Keratinocyte (primary cell): Measurements from ENCODE around the gene NPTXR. TPM values are rescaled to one million over a fixed set of nuclear protein-coding genes. Genes with fewer than 3 reads are reported as not detected.

Experiments used
- DNase-seq: peaks from one replicate; pipeline ENCODE4 v3.0.0-alpha.2; 2011; ENCODE audit warnings: low read depth, missing footprints, low spot score
- FAIRE-seq: peaks from 2 replicates; lab custom pipeline; 2011; peaks lifted over from hg19 to GRCh38; lab: Jason Lieb, UNC
- H2AFZ ChIP-seq: 2 replicates; pipeline ENCODE4 v1.6.0; 2012; ENCODE audit warnings: low read length, control low read depth, inconsistent platforms; ENCODE audit not compliant: control insufficient read depth
- H3K27ac ChIP-seq: 2 replicates; pipeline ENCODE4 v1.5.1; 2011; ENCODE audit warnings: low read length; ENCODE audit not compliant: control insufficient read depth, insufficient read depth
- H3K27me3 ChIP-seq: 3 replicates; pipeline ENCODE4 v1.6.0; 2011; ENCODE audit warnings: low read length; ENCODE audit not compliant: control insufficient read depth, insufficient read depth; ENCODE audit errors: extremely low read depth
- H3K36me3 ChIP-seq, 2 experiments: 2 replicates in 1 of 2; 3 replicates in 1 of 2; pipeline ENCODE4 v1.5.1; 2011; ENCODE audit warnings: low read length in 2 of 2, mild to moderate bottlenecking in 1 of 2; ENCODE audit not compliant: control insufficient read depth in 2 of 2, insufficient read depth in 2 of 2; ENCODE audit errors: extremely low read depth in 1 of 2
- H3K4me1 ChIP-seq: 3 replicates; pipeline ENCODE4 v1.5.1; 2011; ENCODE audit warnings: low read length; ENCODE audit not compliant: control insufficient read depth, insufficient read depth; ENCODE audit errors: extremely low read depth
- H3K4me2 ChIP-seq: 3 replicates; pipeline ENCODE4 v1.6.0; 2011; ENCODE audit warnings: low read depth, low read length; ENCODE audit not compliant: control insufficient read depth, insufficient read depth; ENCODE audit errors: extremely low read depth
- H3K4me3 ChIP-seq, 3 experiments: fragments of 200-600 bp in 1 of 3; sonication (generic) in 1 of 3; 2 replicates in 2 of 3; 3 replicates in 1 of 3; pipeline ENCODE4 v1.5.1; 2011 to 2016; ENCODE audit warnings: low read length in 3 of 3, mild to moderate bottlenecking in 3 of 3, control low read depth in 2 of 3, inconsistent platforms in 1 of 3, low read depth in 1 of 3, mixed read lengths in 1 of 3, mixed run types in 1 of 3, moderate library complexity in 1 of 3; ENCODE audit not compliant: control insufficient read depth in 2 of 3, insufficient read depth in 2 of 3; ENCODE audit errors: extremely low read depth in 1 of 3
- H3K79me2 ChIP-seq: 2 replicates; pipeline ENCODE4 v1.6.0; 2012; ENCODE audit warnings: low read length; ENCODE audit not compliant: control insufficient read depth, insufficient read depth
- H3K9ac ChIP-seq: 3 replicates; pipeline ENCODE4 v1.6.0; 2011; ENCODE audit warnings: low read length; ENCODE audit not compliant: control insufficient read depth, insufficient read depth; ENCODE audit errors: extremely low read depth
- H3K9me1 ChIP-seq: 3 replicates; pipeline ENCODE4 v1.6.0; 2011; ENCODE audit warnings: low read length; ENCODE audit not compliant: control insufficient read depth, insufficient read depth; ENCODE audit errors: extremely low read depth
- H3K9me3 ChIP-seq: 2 replicates; pipeline ENCODE4 v1.5.1; 2012; ENCODE audit warnings: low read depth, low read length; ENCODE audit not compliant: control insufficient read depth
- H4K20me1 ChIP-seq: 3 replicates; pipeline ENCODE4 v1.6.0; 2011; ENCODE audit warnings: low read length; ENCODE audit not compliant: control insufficient read depth, insufficient read depth; ENCODE audit errors: extremely low read depth
- CTCF ChIP-seq, 3 experiments: IDR thresholded peaks in 1 of 3; conservative IDR thresholded peaks in 1 of 3; optimal IDR thresholded peaks in 1 of 3; 2 replicates in 2 of 3; 3 replicates in 1 of 3; pipeline versions ENCODE3 to v1.5.1; 2011; ENCODE audit warnings: low read length in 3 of 3, mild to moderate bottlenecking in 3 of 3, moderate library complexity in 2 of 3, control low read depth in 1 of 3, inconsistent platforms in 1 of 3; ENCODE audit not compliant: insufficient read depth in 2 of 3; ENCODE audit errors: extremely low read depth in 1 of 3
- EZH2 ChIP-seq: IDR thresholded peaks from one replicate; pipeline ENCODE4 v1.6.1; 2012; ENCODE audit warnings: inconsistent platforms, mild to moderate bottlenecking, low read length, moderate library complexity
- dilution Hi-C: fragments of 300-500 bp; cut with MboI; formaldehyde crosslinking; loops from one replicate; pipeline ENCODE4 v1.7.0; 2020; ENCODE audit warnings: low sequenced_read_pairs; ENCODE audit not compliant: extremely low pct_ligation_motif_present
- polyA plus RNA-seq, 5 experiments: library from polyadenylated mRNA; depleted of rRNA in 3 of 5; stranded (reverse) in 3 of 5; stranded (forward) in 1 of 5; unstranded in 1 of 5; fragments of >200 nt; gene quantifications; 1 replicate in 1 of 5; 2 replicates in 3 of 5; 3 replicates in 1 of 5; pipeline versions ENCODE4 v1.2.1 to v1.2.3, GENCODE V29; 2011 to 2012; ENCODE audit warnings: missing spikeins in 2 of 5, low read depth in 1 of 5, low replicate concordance in 1 of 5

The NPTXR gene
- polyA plus RNA-seq, 1 donor (not counting 4 experiments of a cell fraction or from before 2014, with no cell fraction given), result 0.03 TPM

- H4K20me1 ChIP-seq, result no peaks in the 10 kb centered on the region
Measured at GRCh38 chr22:38867471-38868285, 23.9 kb upstream of the NPTXR start.

GRCh38 chr22:38867124-38867455 lies 23.3 kb upstream of the NPTXR start:
- DNase-seq (no peak), FAIRE-seq (no peak)
- no peak overlapping the region for H3K27ac ChIP-seq
- no peak overlapping the region for H3K4me3 ChIP-seq
- H3K36me3 ChIP-seq, result peaks cover 0 to 2% of the 10 kb centered on the region in 2 experiments
- no peak overlapping the region for H2AFZ ChIP-seq
- no peaks in the 10 kb centered on the region for H3K9me1 ChIP-seq
- H3K27me3 ChIP-seq, result no peaks in the 10 kb centered on the region
- dilution Hi-C loops, result no loop called here
- no peak for TF ChIP-seq CTCF (optimal IDR thresholded peaks at IDR 0.05 in 1 of 3, IDR thresholded peaks at IDR 0.05 in 1 of 3, conservative IDR thresholded peaks at IDR 0.05 in 1 of 3; ENCODE audit: extremely low read depth in 1 of 3, insufficient read depth in 2 of 3, low read length in 3 of 3)
- no peak for TF ChIP-seq EZH2
- H4K20me1 ChIP-seq, result no peaks in the 10 kb centered on the region
- H3K9ac ChIP-seq, result no peak overlapping the region
- H3K79me2 ChIP-seq, result no peaks in the 10 kb centered on the region
- H3K4me1 ChIP-seq, result peaks cover 21% of the 10 kb centered on the region
- no peaks in the 10 kb centered on the region for H3K9me3 ChIP-seq
- no peak overlapping the region for H3K4me2 ChIP-seq

More at GRCh38 chr22:38867471-38868285, 23.9 kb upstream of the NPTXR start:
- Histone ChIP-seq H3K9me1 (no peaks in the 10 kb centered on the region), H3K4me1 (peaks cover 24% of the 10 kb centered on the region), H2AFZ (no peak overlapping the region), H3K4me3 (no peak overlapping the region), H3K4me2 (no peak overlapping the region), H3K9ac (no peak overlapping the region), H3K36me3 (peaks cover 0 to 2% of the 10 kb centered on the region in 2 experiments), H3K9me3 (no peaks in the 10 kb centered on the region), H3K27ac (no peak overlapping the region), H3K27me3 (peaks cover 4% of the 10 kb centered on the region), H3K79me2 (no peaks in the 10 kb centered on the region)
- no peak for DNase-seq
- TF ChIP-seq EZH2, result no peak
- TF ChIP-seq CTCF (optimal IDR thresholded peaks at IDR 0.05 in 1 of 3, IDR thresholded peaks at IDR 0.05 in 1 of 3, conservative IDR thresholded peaks at IDR 0.05 in 1 of 3; ENCODE audit: extremely low read depth in 1 of 3, insufficient read depth in 2 of 3, low read length in 3 of 3), result no peak
- no peak for FAIRE-seq
- dilution Hi-C loops, result no loop called here
